ENCODE measurements around the gene MAP4K4.
A peak's percentile ranks its signal among the peaks of the same experiment; 100 is the strongest.

Gene MAP4K4

GRCh38 chr2:101781791-101782426, 84.4 kb downstream of the MAP4K4 start:
- peaks cover 3% of the 10 kb centered on the region for H3K36me3 Mint-ChIP-seq (ENCODE audit: insufficient read depth)
- H3K4me3 Mint-ChIP-seq: no peak overlapping the region
- no peak overlapping the region for H3K27ac Mint-ChIP-seq (ENCODE audit: low read depth)
- H3K9me3 Mint-ChIP-seq: no peaks in the 10 kb centered on the region
- H3K27me3 Mint-ChIP-seq: no peaks in the 10 kb centered on the region
- H3K4me1 Mint-ChIP-seq: peaks cover 90% of the 10 kb centered on the region
- ATAC-seq (replicated peaks; ENCODE audit: extremely low read depth, poor library complexity, severe bottlenecking): no peak
- DNase-seq (ENCODE audit: low spot score in 2 of 2): no peak

DNA sequence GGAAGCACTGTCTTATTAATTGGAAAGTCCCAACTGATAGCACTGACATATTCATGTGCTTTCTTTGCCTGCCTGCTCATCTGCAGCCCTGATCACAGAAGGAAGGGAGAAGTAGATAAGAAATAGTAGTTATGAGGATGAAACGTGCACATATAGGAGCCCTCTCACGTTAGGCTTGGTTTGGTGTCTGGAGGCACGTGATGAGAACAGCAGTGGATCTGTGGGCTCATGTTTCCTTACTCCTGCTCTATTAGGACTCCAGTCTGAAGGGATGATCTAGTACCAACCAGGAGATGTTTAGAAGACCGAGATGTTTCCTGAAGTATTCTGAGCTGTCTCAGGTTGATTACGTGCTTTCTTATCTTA, 84.9 kb downstream of the MAP4K4 start:
- peaks cover 90% of the 10 kb centered on the region for H3K4me1 Mint-ChIP-seq
- H3K27me3 Mint-ChIP-seq: no peaks in the 10 kb centered on the region
- H3K36me3 Mint-ChIP-seq (ENCODE audit: insufficient read depth): peaks cover 3% of the 10 kb centered on the region
- DNase-seq (ENCODE audit: low spot score in 2 of 2) (no peak), ATAC-seq (replicated peaks; ENCODE audit: extremely low read depth, poor library complexity, severe bottlenecking) (no peak)
- no peak overlapping the region for H3K27ac Mint-ChIP-seq (ENCODE audit: low read depth)
- no peaks in the 10 kb centered on the region for H3K9me3 Mint-ChIP-seq
- no peak overlapping the region for H3K4me3 Mint-ChIP-seq

DNA sequence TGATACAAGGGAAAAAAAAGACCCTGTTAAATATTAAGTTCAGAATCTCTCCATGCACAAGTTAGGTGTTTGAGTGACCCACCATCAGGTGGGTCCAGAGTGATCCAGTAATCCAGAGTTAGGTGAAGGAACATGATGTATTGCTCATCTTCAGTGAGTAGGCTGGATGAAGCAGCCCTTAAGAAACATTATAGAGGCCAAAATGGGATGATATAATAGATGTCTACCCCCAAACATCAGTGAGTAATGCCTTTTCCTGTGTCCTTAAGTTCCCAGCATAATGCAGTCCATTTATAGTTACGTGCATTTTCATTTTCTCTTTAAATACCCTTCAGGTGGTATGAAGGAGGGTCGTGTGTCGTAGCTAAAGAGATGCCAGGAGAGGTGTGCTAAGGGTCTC, 89.6 kb downstream of the MAP4K4 start:
- ATAC-seq (replicated peaks; ENCODE audit: extremely low read depth, poor library complexity, severe bottlenecking): no peak
- H3K4me1 Mint-ChIP-seq: peaks cover 77% of the 10 kb centered on the region

DNA sequence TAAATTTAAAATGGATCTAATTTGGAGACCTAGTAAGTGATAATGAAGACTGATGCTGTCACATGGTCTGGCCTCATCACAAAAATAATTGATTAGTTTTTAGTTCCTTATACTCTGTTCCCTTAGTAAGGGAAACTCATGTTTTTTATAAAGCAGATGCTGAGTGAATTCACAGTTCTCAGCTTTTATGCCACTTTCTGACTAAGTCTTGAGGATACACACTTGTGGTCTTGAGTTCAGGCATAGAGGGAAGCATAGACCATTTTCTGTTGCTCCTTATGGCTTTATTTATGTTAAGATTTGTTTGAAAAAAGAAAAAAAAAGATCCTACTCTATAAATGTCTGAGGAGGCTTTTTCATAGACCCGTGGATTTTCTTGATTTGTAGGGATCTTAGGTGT, 91.1 kb downstream of the MAP4K4 start:
- DNase-seq (ENCODE audit: low spot score in 2 of 2): no peak
- Mint-ChIP-seq H3K4me3 (no peak overlapping the region), H3K9me3 (no peaks in the 10 kb centered on the region), H3K36me3 (ENCODE audit: insufficient read depth) (peaks cover 13% of the 10 kb centered on the region), H3K27ac (ENCODE audit: low read depth) (peak overlapping the region; percentile 42), H3K4me1 (peaks cover 77% of the 10 kb centered on the region), H3K27me3 (no peaks in the 10 kb centered on the region)
- no peak for ATAC-seq (replicated peaks; ENCODE audit: extremely low read depth, poor library complexity, severe bottlenecking)

More for the DNA sequence above, 89.6 kb downstream of the MAP4K4 start:
- Mint-ChIP-seq H3K27me3 (no peaks in the 10 kb centered on the region), H3K36me3 (ENCODE audit: insufficient read depth) (peaks cover 16% of the 10 kb centered on the region), H3K4me3 (no peak overlapping the region), H3K27ac (ENCODE audit: low read depth) (peak overlapping the region; percentile 45), H3K9me3 (no peaks in the 10 kb centered on the region)
- DNase-seq (ENCODE audit: low spot score in 2 of 2): no peak

- peaks cover 13% of the 10 kb centered on the region for H3K36me3 Mint-ChIP-seq (ENCODE audit: insufficient read depth)
- H3K4me1 Mint-ChIP-seq: peaks cover 76% of the 10 kb centered on the region
- H3K27me3 Mint-ChIP-seq: no peaks in the 10 kb centered on the region
- no peaks in the 10 kb centered on the region for H3K9me3 Mint-ChIP-seq
- no peak overlapping the region for H3K4me3 Mint-ChIP-seq
- no peak for DNase-seq (ENCODE audit: low spot score in 2 of 2)
- no peak for ATAC-seq (replicated peaks; ENCODE audit: extremely low read depth, poor library complexity, severe bottlenecking)
- H3K27ac Mint-ChIP-seq (ENCODE audit: low read depth): peak overlapping the region; percentile 82
These were observed 91.8 kb downstream of the MAP4K4 start for GRCh38 chr2:101788995-101789970.

- Mint-ChIP-seq H3K9me3 (no peaks in the 10 kb centered on the region), H3K27me3 (no peaks in the 10 kb centered on the region), H3K4me3 (no peak overlapping the region), H3K36me3 (ENCODE audit: insufficient read depth) (peaks cover 13% of the 10 kb centered on the region), H3K4me1 (peaks cover 76% of the 10 kb centered on the region), H3K27ac (ENCODE audit: low read depth) (peak overlapping the region; percentile 82)
- DNase-seq (ENCODE audit: low spot score in 2 of 2): no peak
- no peak for ATAC-seq (replicated peaks; ENCODE audit: extremely low read depth, poor library complexity, severe bottlenecking)
These were observed 92.9 kb downstream of the MAP4K4 start for GRCh38 chr2:101790416-101790815.

GRCh38 chr2:101790857-101791256, 93.3 kb downstream of the MAP4K4 start:
- DNase-seq (ENCODE audit: low spot score in 2 of 2): no peak

DNA sequence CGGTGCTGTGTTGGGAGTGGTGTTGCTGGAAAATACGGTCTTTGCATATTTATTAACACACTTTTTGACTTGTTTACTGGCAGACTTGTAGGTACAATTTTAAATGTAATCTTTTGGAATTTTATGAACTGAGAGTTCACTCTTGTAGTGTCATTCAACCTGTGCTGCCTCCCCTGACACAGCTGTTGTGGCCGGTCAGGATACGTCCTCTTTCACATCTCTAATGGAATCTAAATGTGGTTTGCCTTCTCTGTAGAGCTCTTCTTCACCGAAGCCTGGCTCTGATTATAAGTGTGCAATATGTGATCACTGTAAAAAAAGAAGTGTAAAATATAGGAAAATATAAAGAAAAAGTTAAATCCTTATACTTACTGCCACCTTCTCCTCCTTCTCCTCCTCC, 94.7 kb downstream of the MAP4K4 start:
- H3K27ac Mint-ChIP-seq (ENCODE audit: low read depth): peak overlapping the region; percentile 29
- H3K4me3 Mint-ChIP-seq: no peak overlapping the region

More at GRCh38 chr2:101790857-101791256, 93.3 kb downstream of the MAP4K4 start:
- no peak overlapping the region for H3K27ac Mint-ChIP-seq (ENCODE audit: low read depth)
- H3K4me3 Mint-ChIP-seq: no peak overlapping the region
- no peaks in the 10 kb centered on the region for H3K27me3 Mint-ChIP-seq
- no peak for ATAC-seq (replicated peaks; ENCODE audit: extremely low read depth, poor library complexity, severe bottlenecking)
- H3K4me1 Mint-ChIP-seq: peaks cover 73% of the 10 kb centered on the region
- H3K36me3 Mint-ChIP-seq (ENCODE audit: insufficient read depth): peaks cover 13% of the 10 kb centered on the region
- no peaks in the 10 kb centered on the region for H3K9me3 Mint-ChIP-seq

DNA sequence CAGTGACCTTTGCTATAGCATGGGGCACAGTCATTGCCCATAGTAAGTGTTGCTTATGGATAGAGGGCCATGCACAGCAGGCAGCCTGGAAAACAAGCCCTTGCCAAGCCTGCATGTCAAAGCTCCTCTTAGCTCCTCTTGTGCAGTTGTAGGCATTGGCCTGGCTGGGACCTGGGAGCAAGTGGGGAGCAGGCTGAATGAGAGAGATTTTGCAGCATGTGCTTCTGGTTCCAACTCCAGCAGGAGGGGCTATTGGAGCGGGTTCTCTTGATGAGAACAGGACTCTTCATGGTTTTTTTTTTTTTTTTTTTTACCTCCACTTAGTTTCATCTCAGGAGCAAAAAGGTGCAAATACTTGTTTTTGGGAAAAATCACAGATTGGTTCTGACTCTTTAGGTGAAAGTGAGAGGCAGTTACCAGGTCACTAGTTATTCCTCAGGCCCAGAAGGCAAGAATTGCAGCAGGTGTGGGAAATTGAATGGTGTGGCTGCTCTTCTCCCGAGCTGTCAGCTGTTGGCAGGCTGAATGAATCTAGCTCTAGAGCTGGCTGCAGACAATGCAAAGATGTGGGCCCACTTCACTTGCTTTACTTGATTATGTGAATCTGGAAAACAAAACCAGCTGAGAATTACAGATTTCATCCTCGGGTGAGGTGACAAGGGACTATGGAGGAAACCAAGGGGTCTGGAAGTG, 95.9 kb downstream of the MAP4K4 start:
- ATAC-seq (replicated peaks; ENCODE audit: extremely low read depth, poor library complexity, severe bottlenecking): no peak
- DNase-seq (ENCODE audit: low spot score in 2 of 2): no peak
- Mint-ChIP-seq H3K4me3 (no peak overlapping the region), H3K9me3 (no peaks in the 10 kb centered on the region), H3K27me3 (no peaks in the 10 kb centered on the region), H3K27ac (ENCODE audit: low read depth) (no peak overlapping the region), H3K4me1 (peaks cover 69% of the 10 kb centered on the region), H3K36me3 (ENCODE audit: insufficient read depth) (peaks cover 13% of the 10 kb centered on the region)

More for the DNA sequence above, 94.7 kb downstream of the MAP4K4 start:
- no peaks in the 10 kb centered on the region for H3K9me3 Mint-ChIP-seq
- peaks cover 73% of the 10 kb centered on the region for H3K4me1 Mint-ChIP-seq
- ATAC-seq (replicated peaks; ENCODE audit: extremely low read depth, poor library complexity, severe bottlenecking): no peak
- no peak for DNase-seq (ENCODE audit: low spot score in 2 of 2)
- no peaks in the 10 kb centered on the region for H3K27me3 Mint-ChIP-seq
- H3K36me3 Mint-ChIP-seq (ENCODE audit: insufficient read depth): peaks cover 13% of the 10 kb centered on the region

GRCh38 chr2:101794141-101794540, 96.6 kb downstream of the MAP4K4 start:
- DNase-seq (ENCODE audit: low spot score in 2 of 2) (no peak), ATAC-seq (replicated peaks; ENCODE audit: extremely low read depth, poor library complexity, severe bottlenecking) (no peak)
- no peak overlapping the region for H3K4me3 Mint-ChIP-seq
- H3K36me3 Mint-ChIP-seq (ENCODE audit: insufficient read depth): peaks cover 13% of the 10 kb centered on the region
- H3K27ac Mint-ChIP-seq (ENCODE audit: low read depth): no peak overlapping the region
- no peaks in the 10 kb centered on the region for H3K9me3 Mint-ChIP-seq
- H3K4me1 Mint-ChIP-seq: peaks cover 63% of the 10 kb centered on the region
- no peaks in the 10 kb centered on the region for H3K27me3 Mint-ChIP-seq

GRCh38 chr2:101795033-101795432, 97.5 kb downstream of the MAP4K4 start:
- H3K4me1 Mint-ChIP-seq: peaks cover 63% of the 10 kb centered on the region
- H3K27ac Mint-ChIP-seq (ENCODE audit: low read depth): no peak overlapping the region
- no peaks in the 10 kb centered on the region for H3K27me3 Mint-ChIP-seq
- DNase-seq (ENCODE audit: low spot score in 2 of 2) (no peak), ATAC-seq (replicated peaks; ENCODE audit: extremely low read depth, poor library complexity, severe bottlenecking) (no peak)
- H3K36me3 Mint-ChIP-seq (ENCODE audit: insufficient read depth): peaks cover 11% of the 10 kb centered on the region
- H3K9me3 Mint-ChIP-seq: no peaks in the 10 kb centered on the region
- no peak overlapping the region for H3K4me3 Mint-ChIP-seq

- Mint-ChIP-seq H3K36me3 (ENCODE audit: insufficient read depth) (no peaks in the 10 kb centered on the region), H3K27ac (ENCODE audit: low read depth) (peak overlapping the region; percentile 21), H3K4me1 (peaks cover 64% of the 10 kb centered on the region), H3K9me3 (no peaks in the 10 kb centered on the region), H3K27me3 (no peaks in the 10 kb centered on the region), H3K4me3 (no peak overlapping the region)
- no peak for DNase-seq (ENCODE audit: low spot score in 2 of 2)
- ATAC-seq (replicated peaks; ENCODE audit: extremely low read depth, poor library complexity, severe bottlenecking): no peak
These were observed 99.5 kb downstream of the MAP4K4 start for GRCh38 chr2:101796825-101797600.
